HG02973 (cell line): ENCODE results near the gene EPN3.

Experiments
- ATAC-seq: cut with Tn5 transposase; IDR thresholded peaks from one replicate; pipeline ENCODE4 v1.9.1; 2021; ENCODE audit warnings: moderate library complexity; ENCODE audit not compliant: unreplicated experiment

EPN3 gene

DNA sequence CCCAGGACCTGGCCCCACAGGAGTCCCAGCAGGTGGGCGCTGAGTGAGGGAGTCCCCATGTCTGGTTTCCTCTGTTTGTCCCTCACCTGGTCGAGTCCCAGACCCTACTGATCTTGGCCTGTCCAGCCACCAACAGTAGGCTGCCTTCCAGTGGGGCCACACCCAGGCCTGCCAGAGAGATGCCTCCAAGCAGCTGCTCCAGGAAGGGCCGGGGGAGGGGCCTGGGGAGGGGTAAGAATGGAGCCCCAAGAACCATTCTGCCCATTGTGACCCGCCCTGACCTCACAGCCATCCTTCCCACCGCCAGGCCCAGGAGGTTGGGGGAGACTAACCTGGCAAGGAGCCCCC, 15.2 kb downstream of the EPN3 start:
- no peak for ATAC-seq

GRCh38 chr17:50548831-50549230, 16.3 kb downstream of the EPN3 start:
- no peak for ATAC-seq

- ATAC-seq: no peak
These were observed 16.9 kb downstream of the EPN3 start for GRCh38 chr17:50549256-50549941.

DNA sequence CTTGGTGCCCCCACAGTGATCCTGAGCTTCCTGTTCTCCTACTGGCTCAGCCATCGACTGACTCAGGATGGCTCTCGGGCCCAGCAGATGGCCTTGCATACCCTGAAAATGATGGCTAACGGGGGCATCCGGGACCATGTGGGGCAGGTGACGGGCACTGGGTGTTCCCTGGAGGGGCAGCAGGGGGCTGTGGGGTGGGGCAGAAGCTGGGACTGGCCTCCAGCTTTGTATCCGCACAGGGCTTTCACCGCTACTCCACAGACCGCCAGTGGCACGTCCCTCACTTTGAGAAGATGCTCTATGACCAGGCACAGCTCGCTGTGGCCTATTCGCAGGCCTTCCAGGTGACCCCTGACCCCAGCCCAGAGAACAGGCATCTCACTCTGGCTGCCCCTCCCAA, 17.4 kb downstream of the EPN3 start:
- no peak for ATAC-seq

- ATAC-seq: no peak
These were observed 18.3 kb downstream of the EPN3 start for GRCh38 chr17:50550661-50551432.

DNA sequence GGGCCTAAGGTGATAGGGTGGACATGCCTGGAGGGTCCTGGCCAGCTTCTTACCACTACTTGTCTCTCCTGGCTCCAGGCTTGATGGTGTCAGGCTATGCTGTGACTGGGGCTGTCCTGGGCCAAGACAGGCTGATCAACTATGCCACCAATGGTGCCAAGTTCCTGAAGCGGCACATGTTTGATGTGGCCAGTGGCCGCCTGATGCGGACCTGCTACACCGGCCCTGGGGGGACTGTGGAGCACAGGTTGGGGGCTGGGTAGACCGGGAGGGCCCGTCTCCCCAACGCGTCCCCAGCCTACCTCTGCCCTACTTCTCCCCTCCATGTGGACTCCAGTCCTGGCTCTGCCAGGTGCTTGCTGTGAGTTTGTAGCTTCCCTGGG, 18.9 kb downstream of the EPN3 start:
- no peak for ATAC-seq

DNA sequence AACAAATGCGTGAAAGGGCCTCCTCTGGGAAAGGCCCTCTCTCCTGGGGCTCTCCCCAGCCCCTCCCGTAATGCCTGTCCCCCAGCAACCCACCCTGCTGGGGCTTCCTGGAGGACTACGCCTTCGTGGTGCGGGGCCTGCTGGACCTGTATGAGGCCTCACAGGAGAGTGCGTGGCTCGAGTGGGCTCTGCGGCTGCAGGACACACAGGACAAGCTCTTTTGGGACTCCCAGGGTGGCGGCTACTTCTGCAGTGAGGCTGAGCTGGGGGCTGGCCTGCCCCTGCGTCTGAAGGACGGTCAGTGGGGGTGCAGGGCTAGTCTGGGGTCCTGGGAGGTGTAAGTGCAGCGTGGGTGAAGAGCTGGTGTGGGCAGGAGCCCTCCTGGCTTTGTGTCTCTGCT, 19.3 kb downstream of the EPN3 start:
- no peak for ATAC-seq

GRCh38 chr17:50554201-50554600, 21.7 kb downstream of the EPN3 start:
- ATAC-seq: no peak

GRCh38 chr17:50556803-50557202, 24.3 kb downstream of the EPN3 start:
- ATAC-seq: no peak

DNA sequence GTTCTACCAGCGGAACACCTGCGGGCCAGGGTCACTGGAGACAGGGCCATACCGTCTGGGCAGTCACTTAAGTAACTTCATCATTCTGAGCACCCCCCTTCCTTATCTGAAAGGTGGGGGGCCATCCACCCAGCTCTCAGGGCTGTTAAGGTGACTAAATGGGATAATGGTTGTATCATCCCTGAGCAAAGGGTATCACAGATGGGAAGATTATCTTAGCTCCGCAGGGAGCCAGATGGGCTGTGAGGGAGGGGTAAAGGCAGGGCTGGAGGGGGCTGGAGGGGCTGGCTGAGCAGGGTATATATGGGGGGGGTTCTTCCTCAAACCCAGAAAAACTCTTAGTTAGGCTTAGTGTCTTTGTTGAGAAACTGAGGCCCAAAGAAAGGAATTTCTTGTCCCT, 25.1 kb downstream of the EPN3 start:
- no peak for ATAC-seq

DNA sequence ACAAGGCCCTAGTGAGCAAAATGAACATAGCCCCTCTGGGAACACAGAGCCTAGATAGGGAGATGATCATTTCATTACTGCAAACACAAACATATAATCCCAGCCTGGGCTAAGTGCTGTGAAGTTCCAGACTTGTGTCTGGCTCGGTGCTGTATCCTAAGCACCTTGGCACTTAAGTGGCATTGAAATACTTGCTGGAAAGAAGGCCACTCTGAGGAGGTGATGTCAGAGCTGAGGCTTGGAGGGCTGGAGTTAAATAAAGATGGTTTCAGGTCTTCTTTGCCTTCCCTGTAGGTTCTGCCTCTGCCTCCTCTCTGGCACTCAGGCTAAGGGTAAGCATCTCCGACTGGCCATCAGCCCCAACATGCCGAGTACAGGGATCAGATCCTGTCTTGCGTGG, 25.6 kb downstream of the EPN3 start:
- ATAC-seq: no peak

DNA sequence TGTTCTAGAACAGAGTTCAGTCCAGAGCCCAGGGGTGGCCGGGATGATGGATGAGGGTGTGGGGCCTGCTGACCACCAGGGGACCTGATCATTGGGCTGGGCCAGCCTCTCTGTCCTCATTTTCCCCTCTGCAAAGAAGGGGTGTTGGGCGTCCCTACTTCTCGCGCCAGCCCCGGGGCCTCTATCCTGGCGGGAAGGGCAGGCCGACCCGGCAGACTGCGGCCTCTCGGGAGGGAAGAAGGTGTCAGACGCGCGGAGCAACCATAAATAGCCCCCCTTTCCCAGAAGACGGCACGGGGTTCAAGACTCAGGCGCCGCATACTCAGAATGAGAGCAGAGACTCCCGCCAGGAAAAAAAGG, 26.0 kb downstream of the EPN3 start:
- ATAC-seq: no peak

- ATAC-seq: no peak
These were observed 26.5 kb downstream of the EPN3 start for GRCh38 chr17:50558941-50559614.

- ATAC-seq: no peak
These were observed 27.2 kb downstream of the EPN3 start for GRCh38 chr17:50559674-50560184.

- peak; percentile 90 for ATAC-seq
These were observed 27.8 kb downstream of the EPN3 start, which contains the start of gene CACNA1G for GRCh38 chr17:50560185-50560824. Gene CACNA1G (plus strand): TSS chr17:50560715. CDS start chr17:50561460, 745 bp downstream.

GRCh38 chr17:50560931-50561745, 28.6 kb downstream of the EPN3 start:
- no peak for ATAC-seq

DNA sequence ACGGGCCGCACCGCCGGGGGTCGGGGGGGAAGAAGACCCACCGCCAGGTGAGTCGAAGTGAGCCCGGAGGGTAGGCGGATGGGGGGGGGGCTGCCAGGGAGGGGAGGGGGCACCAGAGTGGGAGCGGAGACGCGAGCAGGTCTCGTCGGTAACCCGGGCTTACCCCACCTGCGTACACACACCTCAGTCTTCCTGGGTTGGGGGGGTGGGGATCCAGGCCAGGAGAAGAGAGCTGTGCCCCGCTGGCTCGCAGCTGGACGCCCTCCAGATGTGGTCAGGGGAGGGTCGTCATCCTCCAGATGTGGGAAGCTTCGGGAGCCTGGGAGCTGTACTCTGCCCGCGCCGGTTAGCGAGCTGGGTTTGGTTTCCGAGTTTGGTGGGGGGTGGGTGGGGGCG, 29.2 kb downstream of the EPN3 start:
- ATAC-seq: no peak

DNA sequence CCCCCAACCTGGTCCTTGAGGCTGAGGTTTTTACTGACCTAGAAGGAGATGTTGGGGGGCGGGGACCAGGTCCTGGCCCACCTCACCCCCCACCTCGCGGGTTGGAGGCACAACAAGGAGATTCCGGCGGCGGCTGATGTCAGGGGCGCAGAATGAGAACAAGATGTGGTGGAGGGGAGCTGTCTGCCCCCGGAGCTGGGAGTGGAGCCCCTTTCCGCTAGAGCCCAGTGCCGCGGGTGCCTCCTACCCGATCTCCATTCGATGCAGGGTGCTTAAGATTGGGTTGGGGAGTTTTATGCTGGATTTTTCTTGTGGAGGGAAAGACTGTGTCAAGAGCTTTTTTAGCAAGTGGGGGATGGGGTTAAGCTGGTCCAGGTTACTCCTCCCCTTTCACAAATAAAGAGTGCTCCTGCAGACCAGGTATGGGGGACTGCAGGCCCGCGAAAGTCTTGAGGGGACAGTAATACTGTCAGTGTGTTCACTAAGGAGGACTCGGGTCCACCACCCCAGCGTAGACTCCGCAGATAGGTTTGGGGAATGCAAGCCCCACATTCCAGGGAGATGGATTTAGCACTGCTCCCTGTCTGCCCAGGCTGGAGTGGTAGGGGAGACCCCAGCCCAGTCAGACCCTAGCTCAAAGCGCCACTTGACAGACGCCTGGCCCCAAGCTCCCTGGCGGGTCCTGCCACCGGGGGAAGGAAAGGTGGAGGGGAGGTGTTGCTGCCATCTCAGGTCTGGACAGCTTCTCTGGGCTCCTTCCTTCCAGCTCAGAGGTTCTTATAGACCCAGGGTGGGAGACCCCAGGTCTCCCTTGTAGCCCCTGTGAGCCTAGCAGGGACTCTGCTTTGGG, 29.9 kb downstream of the EPN3 start:
- no peak for ATAC-seq

- ATAC-seq: no peak
These were observed 30.6 kb downstream of the EPN3 start for GRCh38 chr17:50563092-50563511.

- no peak for ATAC-seq
These were observed 32.4 kb downstream of the EPN3 start for GRCh38 chr17:50564916-50565315.
